ENCODE measurements around the gene ADAMTS9.

Gene ADAMTS9

DNA sequence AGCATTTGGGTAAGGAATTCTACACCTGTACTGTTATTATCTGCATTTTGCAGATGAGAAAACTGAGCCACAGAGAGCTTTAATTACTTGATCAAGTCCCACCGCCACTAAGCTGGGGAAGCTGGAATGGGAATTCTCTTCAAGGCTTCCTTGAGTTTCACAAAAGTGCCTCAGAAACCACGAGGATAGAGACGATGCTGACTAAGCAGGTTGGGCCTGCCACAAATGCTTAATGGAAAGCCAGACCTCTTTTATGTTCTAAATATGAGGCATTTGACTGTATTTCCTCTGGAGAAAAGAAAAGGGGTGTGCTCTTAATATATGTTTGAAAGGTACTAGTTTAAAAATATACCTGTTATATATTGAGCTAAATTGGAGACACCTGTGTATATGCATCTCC, 34.7 kb downstream of the ADAMTS9 start:
- no peaks in the 10 kb centered on the region for H3K27me3 ChIP-seq (ENCODE audit: insufficient read depth, poor library complexity, severe bottlenecking)
- H3K4me3 ChIP-seq (replicated peaks; ENCODE audit: insufficient read depth, low read length), result no peak overlapping the region
- no peak for DNase-seq (ENCODE audit: low read depth in 1 of 2, low spot score in 1 of 2)

DNA sequence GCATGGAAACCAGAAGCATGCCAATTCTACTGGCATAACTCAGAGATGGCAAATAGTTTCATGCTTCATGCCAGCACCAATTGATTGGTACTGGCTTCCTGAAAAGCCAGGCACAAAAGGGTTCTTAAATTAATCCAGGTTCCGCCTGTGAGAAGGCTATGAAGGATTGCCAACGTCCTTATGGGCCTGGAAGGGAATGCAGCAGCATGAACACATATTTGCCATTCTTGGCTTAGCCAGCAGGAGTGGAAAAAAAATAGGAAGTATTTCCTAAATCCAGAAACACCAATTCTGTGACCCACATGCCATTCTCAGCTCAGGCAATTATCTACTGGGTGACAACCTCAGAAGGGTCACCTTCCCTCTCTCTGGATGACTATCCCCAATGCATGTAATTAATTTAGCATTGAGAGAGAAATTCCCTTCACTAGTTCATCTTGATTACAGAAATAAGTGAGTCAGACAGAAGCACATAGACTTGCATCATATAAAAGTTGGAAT, 36.0 kb downstream of the ADAMTS9 start:
- no peak for DNase-seq (ENCODE audit: low read depth in 1 of 2, low spot score in 1 of 2)

More for the DNA sequence above, 34.7 kb downstream of the ADAMTS9 start:
- no peak overlapping the region for H3K27ac ChIP-seq (replicated peaks)
- TF ChIP-seq SPI1 (IDR thresholded peaks at IDR 0.05; ENCODE audit: borderline replicate concordance, low read depth), result no peak
- TF ChIP-seq, protein P1, sequence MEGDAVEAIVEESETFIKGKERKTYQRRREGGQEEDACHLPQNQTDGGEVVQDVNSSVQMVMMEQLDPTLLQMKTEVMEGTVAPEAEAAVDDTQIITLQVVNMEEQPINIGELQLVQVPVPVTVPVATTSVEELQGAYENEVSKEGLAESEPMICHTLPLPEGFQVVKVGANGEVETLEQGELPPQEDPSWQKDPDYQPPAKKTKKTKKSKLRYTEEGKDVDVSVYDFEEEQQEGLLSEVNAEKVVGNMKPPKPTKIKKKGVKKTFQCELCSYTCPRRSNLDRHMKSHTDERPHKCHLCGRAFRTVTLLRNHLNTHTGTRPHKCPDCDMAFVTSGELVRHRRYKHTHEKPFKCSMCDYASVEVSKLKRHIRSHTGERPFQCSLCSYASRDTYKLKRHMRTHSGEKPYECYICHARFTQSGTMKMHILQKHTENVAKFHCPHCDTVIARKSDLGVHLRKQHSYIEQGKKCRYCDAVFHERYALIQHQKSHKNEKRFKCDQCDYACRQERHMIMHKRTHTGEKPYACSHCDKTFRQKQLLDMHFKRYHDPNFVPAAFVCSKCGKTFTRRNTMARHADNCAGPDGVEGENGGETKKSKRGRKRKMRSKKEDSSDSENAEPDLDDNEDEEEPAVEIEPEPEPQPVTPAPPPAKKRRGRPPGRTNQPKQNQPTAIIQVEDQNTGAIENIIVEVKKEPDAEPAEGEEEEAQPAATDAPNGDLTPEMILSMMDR (IDR thresholded peaks at IDR 0.05; ENCODE audit: insufficient read depth, low read length), result no peak
- TF ChIP-seq GABPA (IDR thresholded peaks at IDR 0.05; ENCODE audit: low read depth), result no peak
- TF ChIP-seq POLR2AphosphoS5 (IDR thresholded peaks at IDR 0.05; ENCODE audit: low read depth), result no peak
- TF ChIP-seq, protein P2, sequence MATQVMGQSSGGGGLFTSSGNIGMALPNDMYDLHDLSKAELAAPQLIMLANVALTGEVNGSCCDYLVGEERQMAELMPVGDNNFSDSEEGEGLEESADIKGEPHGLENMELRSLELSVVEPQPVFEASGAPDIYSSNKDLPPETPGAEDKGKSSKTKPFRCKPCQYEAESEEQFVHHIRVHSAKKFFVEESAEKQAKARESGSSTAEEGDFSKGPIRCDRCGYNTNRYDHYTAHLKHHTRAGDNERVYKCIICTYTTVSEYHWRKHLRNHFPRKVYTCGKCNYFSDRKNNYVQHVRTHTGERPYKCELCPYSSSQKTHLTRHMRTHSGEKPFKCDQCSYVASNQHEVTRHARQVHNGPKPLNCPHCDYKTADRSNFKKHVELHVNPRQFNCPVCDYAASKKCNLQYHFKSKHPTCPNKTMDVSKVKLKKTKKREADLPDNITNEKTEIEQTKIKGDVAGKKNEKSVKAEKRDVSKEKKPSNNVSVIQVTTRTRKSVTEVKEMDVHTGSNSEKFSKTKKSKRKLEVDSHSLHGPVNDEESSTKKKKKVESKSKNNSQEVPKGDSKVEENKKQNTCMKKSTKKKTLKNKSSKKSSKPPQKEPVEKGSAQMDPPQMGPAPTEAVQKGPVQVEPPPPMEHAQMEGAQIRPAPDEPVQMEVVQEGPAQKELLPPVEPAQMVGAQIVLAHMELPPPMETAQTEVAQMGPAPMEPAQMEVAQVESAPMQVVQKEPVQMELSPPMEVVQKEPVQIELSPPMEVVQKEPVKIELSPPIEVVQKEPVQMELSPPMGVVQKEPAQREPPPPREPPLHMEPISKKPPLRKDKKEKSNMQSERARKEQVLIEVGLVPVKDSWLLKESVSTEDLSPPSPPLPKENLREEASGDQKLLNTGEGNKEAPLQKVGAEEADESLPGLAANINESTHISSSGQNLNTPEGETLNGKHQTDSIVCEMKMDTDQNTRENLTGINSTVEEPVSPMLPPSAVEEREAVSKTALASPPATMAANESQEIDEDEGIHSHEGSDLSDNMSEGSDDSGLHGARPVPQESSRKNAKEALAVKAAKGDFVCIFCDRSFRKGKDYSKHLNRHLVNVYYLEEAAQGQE (IDR thresholded peaks at IDR 0.05; ENCODE audit: insufficient replicate concordance, low read depth), result no peak

DNA sequence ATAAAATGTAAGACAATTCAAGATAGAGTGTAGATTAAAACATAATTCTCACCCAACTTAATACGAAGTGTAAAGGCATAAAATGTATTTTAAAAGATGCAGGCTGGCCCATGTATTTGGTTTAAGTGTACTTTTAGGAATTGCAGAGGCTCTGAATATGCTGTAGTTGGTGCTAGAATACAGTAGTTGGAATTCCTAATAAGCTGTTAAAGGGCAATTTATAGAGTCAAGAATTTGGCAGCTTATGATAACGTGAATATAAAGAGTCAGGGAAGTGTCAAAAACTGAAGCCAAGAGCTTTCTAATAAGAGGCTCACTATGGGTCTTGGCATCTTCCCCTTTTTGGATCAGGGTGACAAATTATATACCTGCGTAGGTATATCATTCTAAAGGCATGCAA, 36.5 kb downstream of the ADAMTS9 start:
- H3K27ac ChIP-seq (replicated peaks), result no peak overlapping the region
- no peak overlapping the region for H3K4me3 ChIP-seq (replicated peaks; ENCODE audit: insufficient read depth, low read length)
- TF ChIP-seq, protein P1 (IDR thresholded peaks at IDR 0.05; ENCODE audit: insufficient read depth, low read length), result no peak
- TF ChIP-seq, protein P2 (IDR thresholded peaks at IDR 0.05; ENCODE audit: insufficient replicate concordance, low read depth), result no peak
- TF ChIP-seq GABPA (IDR thresholded peaks at IDR 0.05; ENCODE audit: low read depth), result no peak
- TF ChIP-seq POLR2AphosphoS5 (IDR thresholded peaks at IDR 0.05; ENCODE audit: low read depth), result no peak
- TF ChIP-seq SPI1 (IDR thresholded peaks at IDR 0.05; ENCODE audit: borderline replicate concordance, low read depth), result no peak
- no peak for DNase-seq (ENCODE audit: low read depth in 1 of 2, low spot score in 1 of 2)
- H3K27me3 ChIP-seq (ENCODE audit: insufficient read depth, poor library complexity, severe bottlenecking), result no peaks in the 10 kb centered on the region

More for the DNA sequence above, 36.0 kb downstream of the ADAMTS9 start:
- Histone ChIP-seq H3K27ac (replicated peaks) (no peak overlapping the region), H3K4me3 (replicated peaks; ENCODE audit: insufficient read depth, low read length) (no peak overlapping the region), H3K27me3 (ENCODE audit: insufficient read depth, poor library complexity, severe bottlenecking) (no peaks in the 10 kb centered on the region)
- no peak for TF ChIP-seq SPI1 (IDR thresholded peaks at IDR 0.05; ENCODE audit: borderline replicate concordance, low read depth)
- TF ChIP-seq POLR2AphosphoS5 (IDR thresholded peaks at IDR 0.05; ENCODE audit: low read depth), result no peak
- TF ChIP-seq, protein P1 (IDR thresholded peaks at IDR 0.05; ENCODE audit: insufficient read depth, low read length), result no peak
- TF ChIP-seq GABPA (IDR thresholded peaks at IDR 0.05; ENCODE audit: low read depth), result no peak
- TF ChIP-seq, protein P2 (IDR thresholded peaks at IDR 0.05; ENCODE audit: insufficient replicate concordance, low read depth), result no peak
